Natural killer cell treated with Interleukin-12 subunit alpha and Interleukin-12 subunit beta and Interleukin-15 and Interleukin-18, amount 100 ng/mL, for 72 hours (primary cell): ENCODE results near the gene HEYL. TPM values are rescaled to one million over a fixed set of nuclear protein-coding genes. Genes with fewer than 3 reads are reported as not detected.

ENCODE experiments used
- ATAC-seq, 2 donors: fragments of 150-1000 bp; cut with Tn5 transposase in 1 of 2; sonication (Bioruptor Pico), chemical (Tn5 transposase) in 1 of 2; 2 replicates each; pipeline ENCODE4 v1.10.0; 2021
- DNase-seq: peaks from one replicate; pipeline ENCODE4 v3.0.0; 2022; ENCODE audit warnings: low spot score
- H3K27ac Mint-ChIP-seq, 2 donors: 1 replicate in 1 of 2; 2 replicates in 1 of 2; pipeline ENCODE4 v1.8.0; 2022; ENCODE audit warnings: mixed read lengths in 2 of 2, mild to moderate bottlenecking in 1 of 2, moderate library complexity in 1 of 2
- H3K27me3 Mint-ChIP-seq, 2 donors: 1 replicate in 1 of 2; 2 replicates in 1 of 2; pipeline ENCODE4 v1.8.0; 2022; ENCODE audit warnings: mixed read lengths in 2 of 2
- H3K36me3 Mint-ChIP-seq: one replicate; pipeline ENCODE4 v1.8.0; 2022; ENCODE audit warnings: mixed read lengths
- H3K4me1 Mint-ChIP-seq, 2 donors: 1 replicate in 1 of 2; 2 replicates in 1 of 2; pipeline ENCODE4 v1.8.0; 2022; ENCODE audit warnings: low read depth in 2 of 2, mixed read lengths in 2 of 2, mild to moderate bottlenecking in 1 of 2
- H3K4me3 Mint-ChIP-seq: one replicate; pipeline ENCODE4 v1.8.0; 2022; ENCODE audit warnings: mixed read lengths
- H3K9me3 Mint-ChIP-seq: 2 replicates; pipeline ENCODE4 v1.8.0; 2022; ENCODE audit warnings: mixed read lengths
- total RNA-seq, 2 donors: library from RNA; stranded (reverse); gene quantifications; one replicate each; pipeline ENCODE4 v1.2.3, GENCODE V29; 2022

The HEYL gene
- total RNA-seq, 2 donors from 2014 or later: not detected

DNA sequence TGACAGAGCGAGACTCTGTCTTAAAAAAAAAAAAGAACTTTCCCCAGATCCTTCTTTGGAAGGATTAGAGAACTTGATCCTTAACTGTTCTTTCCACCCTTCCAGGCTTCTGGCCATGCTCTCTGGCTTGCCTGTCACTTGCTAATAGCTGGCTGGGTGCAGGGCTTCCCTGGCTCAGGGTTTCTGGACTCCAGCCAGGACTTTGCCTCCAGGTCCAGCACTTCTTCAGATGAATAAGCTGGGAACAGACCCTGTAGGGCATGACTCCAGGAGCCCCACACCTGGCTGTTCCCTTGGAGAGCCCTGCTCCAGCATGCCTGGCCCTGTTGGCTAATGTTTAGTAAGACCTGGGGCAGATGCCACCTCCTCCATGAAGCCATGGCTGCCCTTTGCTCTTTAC, 35.8 kb upstream of the HEYL start:
- ATAC-seq: no peak
- H3K27ac Mint-ChIP-seq: no peak overlapping the region
- no peak for DNase-seq
- no peaks in the 10 kb centered on the region for H3K9me3 Mint-ChIP-seq
- no peaks in the 10 kb centered on the region for H3K36me3 Mint-ChIP-seq
- H3K4me1 Mint-ChIP-seq: peaks cover 0 to 6% of the 10 kb centered on the region in 2 donors
- peaks cover 15 to 22% of the 10 kb centered on the region in 2 donors for H3K27me3 Mint-ChIP-seq
- no peak overlapping the region for H3K4me3 Mint-ChIP-seq

DNA sequence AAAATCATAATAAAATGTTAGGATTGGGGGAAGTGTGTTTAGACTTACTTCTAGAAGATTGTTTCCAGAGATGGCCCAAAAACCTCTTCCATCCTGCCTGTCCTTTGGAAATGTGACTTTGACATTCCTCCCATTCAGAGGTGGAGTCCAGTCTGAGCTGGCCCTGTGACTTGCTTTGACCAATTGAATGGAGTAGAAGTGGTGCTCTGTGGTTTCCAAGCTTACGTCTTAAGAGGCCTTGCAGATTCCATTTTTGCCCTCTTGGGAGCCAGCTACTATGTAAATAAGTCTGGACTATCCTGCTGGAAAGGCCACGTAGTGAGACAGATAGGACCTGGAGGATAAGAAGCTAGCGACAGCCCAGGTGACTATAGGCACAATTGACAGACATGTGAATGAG, 33.8 kb upstream of the HEYL start:
- H3K4me3 Mint-ChIP-seq: no peak overlapping the region

DNA sequence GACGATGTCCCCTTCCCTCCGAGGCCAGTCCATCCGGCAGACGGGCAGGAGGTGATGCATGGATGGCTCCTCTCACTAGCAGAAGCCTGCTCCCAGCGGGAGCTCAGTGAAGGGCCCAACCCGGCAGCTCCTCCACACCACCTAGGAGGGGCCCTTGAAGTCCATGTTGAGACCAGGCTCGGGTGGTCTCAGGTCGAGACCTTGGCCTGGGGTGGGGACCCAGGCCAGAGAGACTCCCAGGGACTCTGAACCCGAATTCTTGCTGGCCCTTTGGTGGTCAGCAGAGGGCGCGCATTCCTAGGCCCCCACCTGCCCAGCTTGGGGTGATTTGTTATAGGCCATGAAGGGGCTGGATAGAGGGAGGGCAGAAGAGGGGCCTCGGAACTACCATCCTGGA, 33.1 kb upstream of the HEYL start:
- H3K27ac Mint-ChIP-seq: no peak overlapping the region
- ATAC-seq (peak; percentile 22 to 33), DNase-seq (no peak)
- peaks cover 3 to 13% of the 10 kb centered on the region in 2 donors for H3K4me1 Mint-ChIP-seq
- no peaks in the 10 kb centered on the region for H3K9me3 Mint-ChIP-seq
- no peaks in the 10 kb centered on the region for H3K36me3 Mint-ChIP-seq
- peaks cover 16 to 30% of the 10 kb centered on the region in 2 donors for H3K27me3 Mint-ChIP-seq
- peak overlapping the region; percentile 60 for H3K4me3 Mint-ChIP-seq

More for the DNA sequence above, 33.8 kb upstream of the HEYL start:
- ATAC-seq (no peak), DNase-seq (no peak)
- Mint-ChIP-seq H3K36me3 (no peaks in the 10 kb centered on the region), H3K27me3 (peaks cover 16 to 30% of the 10 kb centered on the region in 2 donors), H3K9me3 (no peaks in the 10 kb centered on the region), H3K4me1 (peaks cover 0 to 10% of the 10 kb centered on the region in 2 donors), H3K27ac (no peak overlapping the region)

DNA sequence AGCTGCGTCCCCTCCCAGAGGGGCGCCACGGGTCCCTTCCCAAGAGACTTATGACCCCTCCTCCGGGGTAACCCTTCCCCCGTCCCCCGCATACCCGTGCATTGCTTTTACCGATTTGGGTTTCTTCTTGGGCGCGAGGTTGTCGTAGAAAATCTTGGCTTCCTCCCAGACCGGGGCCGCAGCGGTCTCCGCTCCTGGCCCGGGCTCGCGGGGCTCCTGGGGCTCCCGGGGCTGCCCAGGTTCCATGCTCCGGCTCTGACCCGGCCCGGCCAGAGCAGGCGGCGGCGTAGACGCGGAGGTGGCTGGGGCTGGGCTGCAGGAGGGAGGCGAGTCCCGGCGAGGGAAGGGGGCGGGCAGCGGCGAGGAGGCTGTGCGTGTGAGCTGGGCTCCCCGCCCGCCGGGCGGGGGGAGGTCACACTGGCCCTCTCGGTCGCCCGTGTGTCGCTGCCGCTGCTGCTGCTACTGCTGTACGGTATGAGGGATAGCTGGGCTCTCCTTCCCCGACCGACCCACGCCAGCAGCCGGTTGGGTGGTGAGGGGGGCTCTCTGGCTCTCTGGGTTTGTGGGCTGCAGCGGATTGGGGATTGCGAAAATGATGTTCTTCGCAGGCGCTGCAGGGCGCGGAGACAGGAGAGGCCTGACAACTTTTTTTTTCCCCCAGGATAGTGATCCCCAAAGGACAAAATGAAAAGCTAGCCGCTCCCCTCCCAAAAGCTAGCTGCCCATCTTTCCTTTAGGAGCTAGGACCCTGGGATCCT, 32.5 kb upstream of the HEYL start, which contains the start of gene NT5C1A:
NT5C1A (minus strand) TSS at position 315 of the 758 bp plus-strand sequence; CDS start at position 246, 69 bp downstream.
- H3K27me3 Mint-ChIP-seq: peaks cover 16 to 30% of the 10 kb centered on the region in 2 donors
- DNase-seq: no peak
- no peaks in the 10 kb centered on the region for H3K36me3 Mint-ChIP-seq
- H3K4me3 Mint-ChIP-seq: peak within 1 kb of the TSS; percentile 60
- ATAC-seq: peak; percentile 78 to 79
- H3K4me1 Mint-ChIP-seq: peaks cover 6 to 16% of the 10 kb centered on the region in 2 donors
- H3K9me3 Mint-ChIP-seq: no peaks in the 10 kb centered on the region
- H3K27ac Mint-ChIP-seq: peak within 1 kb of the TSS in 1 of 2 donors; percentile 22

DNA sequence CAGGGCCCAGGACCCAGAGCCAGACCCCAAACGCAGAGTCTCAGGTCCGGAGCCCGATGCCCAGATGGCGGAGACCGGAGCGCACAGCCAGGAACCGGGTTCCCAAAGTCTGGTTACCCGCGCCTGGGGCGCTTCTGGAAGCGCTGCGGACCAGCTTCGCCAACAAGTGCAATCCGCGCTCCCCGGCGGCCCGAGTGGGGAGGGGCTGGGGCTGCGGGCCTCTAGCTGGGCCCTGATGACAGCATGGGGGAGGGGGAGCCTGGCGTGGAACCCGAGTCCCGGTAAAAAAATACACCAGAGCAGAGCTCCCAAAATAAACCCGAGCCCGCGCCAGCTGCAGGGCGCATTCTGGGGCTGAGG, 32.0 kb upstream of the HEYL start:
- peaks cover 16 to 30% of the 10 kb centered on the region in 2 donors for H3K27me3 Mint-ChIP-seq
- ATAC-seq: no peak
- no peak overlapping the region for H3K4me3 Mint-ChIP-seq

DNA sequence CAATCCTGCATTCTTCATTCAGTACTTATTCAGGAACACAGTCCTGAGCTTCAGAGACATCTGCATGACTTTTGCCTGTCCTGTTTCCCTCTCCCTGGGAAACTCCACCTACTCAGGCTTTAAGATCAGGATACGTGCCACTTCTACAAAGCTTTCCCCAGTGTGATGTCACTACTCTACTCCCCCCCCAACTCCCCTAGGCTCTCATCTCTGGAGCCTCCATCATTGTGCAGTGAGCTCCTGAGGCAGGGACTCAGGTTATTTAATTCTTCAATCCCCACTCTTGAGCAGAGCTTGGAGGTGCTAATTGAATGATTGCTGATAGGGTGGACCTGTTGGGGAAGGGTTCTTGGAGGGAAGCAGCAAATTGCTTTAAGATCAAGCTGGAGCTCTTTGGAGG, 31.2 kb upstream of the HEYL start:
- DNase-seq: no peak
- Mint-ChIP-seq H3K36me3 (no peaks in the 10 kb centered on the region), H3K4me1 (peaks cover 17 to 24% of the 10 kb centered on the region in 2 donors), H3K9me3 (no peaks in the 10 kb centered on the region), H3K4me3 (peak overlapping the region; percentile 43), H3K27me3 (peaks cover 16 to 30% of the 10 kb centered on the region in 2 donors), H3K27ac (peak overlapping the region in 1 of 2 donors; percentile 22)
- ATAC-seq: no peak

More for the DNA sequence above, 32.0 kb upstream of the HEYL start:
- H3K4me1 Mint-ChIP-seq: peaks cover 12 to 21% of the 10 kb centered on the region in 2 donors
- no peaks in the 10 kb centered on the region for H3K36me3 Mint-ChIP-seq
- no peak for DNase-seq
- no peaks in the 10 kb centered on the region for H3K9me3 Mint-ChIP-seq
- H3K27ac Mint-ChIP-seq: no peak overlapping the region

DNA sequence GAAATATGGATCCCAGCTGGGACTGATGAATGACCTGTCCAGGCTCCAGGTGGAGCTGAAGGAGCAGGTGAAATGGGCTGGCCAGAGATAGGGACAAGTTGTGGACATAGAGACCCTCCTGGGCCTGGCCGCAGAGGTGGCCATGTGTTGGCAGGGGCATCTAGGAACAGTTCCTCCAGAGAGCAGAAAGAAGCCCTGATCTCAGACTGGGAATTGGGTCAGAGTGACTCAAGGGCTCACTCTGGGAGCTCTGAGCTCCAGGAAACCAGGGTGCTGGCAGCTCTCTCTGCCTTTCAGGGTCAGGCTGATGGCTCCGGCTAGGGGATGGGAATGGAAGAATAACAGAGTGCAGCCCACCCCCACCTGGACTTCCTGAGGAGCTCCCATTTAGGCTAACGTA, 29.5 kb upstream of the HEYL start:
- no peaks in the 10 kb centered on the region for H3K9me3 Mint-ChIP-seq
- ATAC-seq (no peak), DNase-seq (no peak)
- H3K27me3 Mint-ChIP-seq: peaks cover 15 to 26% of the 10 kb centered on the region in 2 donors
- H3K36me3 Mint-ChIP-seq: no peaks in the 10 kb centered on the region
- H3K4me1 Mint-ChIP-seq: peaks cover 17 to 24% of the 10 kb centered on the region in 2 donors
- H3K4me3 Mint-ChIP-seq: no peak overlapping the region
- H3K27ac Mint-ChIP-seq: peak overlapping the region in 1 of 2 donors; percentile 74

DNA sequence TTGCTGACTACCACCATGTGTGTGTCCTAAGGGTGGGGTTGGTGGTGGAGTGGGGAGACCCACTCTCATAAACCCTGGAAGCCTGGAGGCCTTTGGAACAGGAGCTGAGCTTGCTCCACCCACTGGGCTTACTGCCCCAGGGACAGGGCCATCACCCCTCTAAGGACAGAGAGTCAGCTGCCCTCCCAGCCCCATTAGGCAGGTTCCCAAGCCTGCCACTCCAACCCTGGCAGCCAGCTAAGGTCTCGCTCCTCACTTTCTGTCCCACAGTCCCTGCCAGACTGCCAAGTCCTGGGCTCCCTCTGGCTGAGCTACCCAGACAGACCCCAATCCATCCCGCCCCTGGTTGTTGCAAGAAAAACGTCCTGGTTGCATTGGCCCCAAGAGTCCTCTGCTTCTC, 28.7 kb upstream of the HEYL start:
- peaks cover 9 to 24% of the 10 kb centered on the region in 2 donors for H3K27me3 Mint-ChIP-seq
- DNase-seq (no peak), ATAC-seq (no peak)
- H3K9me3 Mint-ChIP-seq: no peaks in the 10 kb centered on the region
- H3K4me1 Mint-ChIP-seq: peaks cover 17 to 24% of the 10 kb centered on the region in 2 donors
- H3K27ac Mint-ChIP-seq: peak overlapping the region; percentile 65 to 81
- peak overlapping the region; percentile 40 for H3K4me3 Mint-ChIP-seq
- no peaks in the 10 kb centered on the region for H3K36me3 Mint-ChIP-seq

DNA sequence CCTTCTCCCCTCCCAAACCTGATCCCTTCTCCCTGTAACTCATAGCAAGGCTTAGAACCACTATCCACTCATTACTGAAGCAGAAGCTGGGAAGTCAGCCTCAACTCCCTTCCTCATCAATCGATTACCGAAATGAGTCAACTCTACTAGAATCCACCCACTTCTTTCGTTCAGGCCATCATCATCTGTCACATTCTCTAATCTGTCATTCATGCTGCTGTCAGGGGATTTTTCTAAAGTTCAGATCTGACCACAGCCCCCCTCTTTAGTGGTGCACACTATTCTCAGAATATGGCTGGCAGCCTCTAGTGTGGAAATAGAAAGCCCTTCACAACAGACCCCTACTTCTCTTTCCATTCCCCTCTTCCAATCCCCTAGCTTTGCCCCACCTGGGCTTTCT, 27.3 kb upstream of the HEYL start:
- ATAC-seq: peak; percentile 88 to 91
- Mint-ChIP-seq H3K4me1 (peaks cover 17 to 24% of the 10 kb centered on the region in 2 donors), H3K27me3 (peaks cover 9 to 21% of the 10 kb centered on the region in 2 donors), H3K4me3 (peak overlapping the region; percentile 40), H3K36me3 (no peaks in the 10 kb centered on the region), H3K9me3 (no peaks in the 10 kb centered on the region), H3K27ac (peak overlapping the region; percentile 65 to 81)
- peak; percentile 70 for DNase-seq

DNA sequence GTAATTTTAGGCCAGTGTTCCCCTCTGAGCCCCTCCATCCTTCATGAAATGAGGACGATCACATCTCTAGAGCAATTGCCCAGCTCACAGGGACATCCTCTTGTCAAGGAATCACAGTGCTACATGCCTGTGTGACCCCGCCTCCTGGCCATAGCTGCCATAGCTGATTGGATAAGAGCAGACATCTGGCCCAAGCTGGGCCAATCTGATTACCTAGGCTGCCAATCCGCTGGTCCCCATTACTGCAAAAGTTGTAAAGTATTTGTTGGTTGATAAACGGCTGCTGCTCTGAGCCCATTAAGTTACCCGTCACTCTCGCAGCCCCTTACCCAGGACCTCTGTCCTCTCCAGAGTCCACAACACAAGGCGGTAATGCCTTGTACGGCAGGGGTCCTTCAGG, 24.1 kb upstream of the HEYL start:
- Mint-ChIP-seq H3K27ac (no peak overlapping the region), H3K9me3 (no peaks in the 10 kb centered on the region), H3K36me3 (no peaks in the 10 kb centered on the region), H3K27me3 (peaks cover 0 to 6% of the 10 kb centered on the region in 2 donors), H3K4me3 (no peak overlapping the region), H3K4me1 (peaks cover 17% of the 10 kb centered on the region in 2 donors)
- ATAC-seq (no peak), DNase-seq (no peak)

DNA sequence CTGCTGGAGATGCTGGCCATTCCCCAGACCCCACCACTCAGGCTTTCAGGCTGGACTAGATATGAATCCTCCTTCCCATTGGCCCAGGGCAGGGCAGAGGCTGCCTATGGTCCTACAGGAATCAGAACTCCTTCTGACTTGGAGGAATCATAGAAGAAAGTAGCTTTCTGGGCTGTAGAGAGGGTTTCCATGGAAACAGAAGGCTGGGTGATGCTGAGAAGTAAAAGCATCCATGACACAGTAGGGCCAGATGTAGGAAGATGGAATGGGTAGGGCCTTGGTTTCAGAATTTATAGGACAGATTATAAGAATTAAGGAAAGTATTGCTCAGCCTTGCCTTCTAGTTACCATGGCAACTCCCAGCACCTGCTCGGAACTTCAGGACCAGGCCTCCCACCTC, 23.4 kb upstream of the HEYL start:
- H3K9me3 Mint-ChIP-seq: no peaks in the 10 kb centered on the region
- no peaks in the 10 kb centered on the region for H3K36me3 Mint-ChIP-seq
- peaks cover 0 to 3% of the 10 kb centered on the region in 2 donors for H3K27me3 Mint-ChIP-seq
- H3K27ac Mint-ChIP-seq: no peak overlapping the region
- no peak overlapping the region for H3K4me3 Mint-ChIP-seq
- ATAC-seq (no peak), DNase-seq (no peak)
- peaks cover 18 to 21% of the 10 kb centered on the region in 2 donors for H3K4me1 Mint-ChIP-seq

DNA sequence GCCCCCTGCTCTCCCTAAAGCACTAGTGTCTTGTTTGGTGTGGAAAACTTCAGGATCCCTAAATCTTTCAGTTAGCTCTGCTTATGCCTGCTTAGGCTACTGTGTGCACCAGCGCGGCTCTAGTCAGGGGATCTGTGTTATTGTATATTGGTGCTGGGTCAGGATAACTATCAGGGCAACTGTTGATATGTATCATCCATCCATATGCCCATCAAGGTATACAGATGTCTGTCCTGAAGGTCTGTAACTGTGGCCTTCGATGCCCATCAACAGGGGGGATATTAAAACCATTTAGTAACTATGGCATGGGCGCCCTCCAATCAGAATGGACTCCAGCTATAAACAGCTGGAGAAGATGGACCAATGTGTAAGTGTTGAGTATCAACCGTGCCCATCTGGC, 20.1 kb upstream of the HEYL start:
- Mint-ChIP-seq H3K9me3 (no peaks in the 10 kb centered on the region), H3K27ac (no peak overlapping the region), H3K4me1 (peaks cover 6 to 7% of the 10 kb centered on the region in 2 donors), H3K27me3 (peaks cover 0 to 3% of the 10 kb centered on the region in 2 donors), H3K4me3 (no peak overlapping the region), H3K36me3 (no peaks in the 10 kb centered on the region)
- ATAC-seq (no peak), DNase-seq (no peak)

DNA sequence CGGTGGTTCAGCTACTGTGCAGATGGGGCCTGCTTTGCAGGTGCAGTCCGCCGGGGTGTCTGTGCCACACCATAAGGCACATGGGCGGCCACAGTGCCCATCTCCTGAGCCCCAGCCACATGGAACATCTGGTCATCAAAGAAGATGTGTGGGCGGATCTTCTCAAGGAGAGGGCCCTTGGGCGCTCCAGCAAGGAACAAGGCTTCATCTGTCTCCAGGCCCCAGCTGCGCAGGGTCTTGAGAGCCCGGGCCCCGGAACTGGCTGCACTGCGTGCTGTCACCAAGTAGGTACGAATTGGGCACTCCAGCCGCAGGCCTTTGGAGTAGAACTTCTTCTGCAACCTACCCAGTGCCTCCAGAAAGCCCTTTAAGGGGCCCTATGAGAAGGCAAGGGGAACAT, 19.7 kb upstream of the HEYL start:
- no peak for DNase-seq
- H3K9me3 Mint-ChIP-seq: no peaks in the 10 kb centered on the region
- ATAC-seq: no peak
- H3K27ac Mint-ChIP-seq: no peak overlapping the region
- no peaks in the 10 kb centered on the region for H3K36me3 Mint-ChIP-seq
- H3K27me3 Mint-ChIP-seq: peaks cover under 1 to 3% of the 10 kb centered on the region in 2 donors
- no peak overlapping the region for H3K4me3 Mint-ChIP-seq
- H3K4me1 Mint-ChIP-seq: peaks cover 6 to 7% of the 10 kb centered on the region in 2 donors

DNA sequence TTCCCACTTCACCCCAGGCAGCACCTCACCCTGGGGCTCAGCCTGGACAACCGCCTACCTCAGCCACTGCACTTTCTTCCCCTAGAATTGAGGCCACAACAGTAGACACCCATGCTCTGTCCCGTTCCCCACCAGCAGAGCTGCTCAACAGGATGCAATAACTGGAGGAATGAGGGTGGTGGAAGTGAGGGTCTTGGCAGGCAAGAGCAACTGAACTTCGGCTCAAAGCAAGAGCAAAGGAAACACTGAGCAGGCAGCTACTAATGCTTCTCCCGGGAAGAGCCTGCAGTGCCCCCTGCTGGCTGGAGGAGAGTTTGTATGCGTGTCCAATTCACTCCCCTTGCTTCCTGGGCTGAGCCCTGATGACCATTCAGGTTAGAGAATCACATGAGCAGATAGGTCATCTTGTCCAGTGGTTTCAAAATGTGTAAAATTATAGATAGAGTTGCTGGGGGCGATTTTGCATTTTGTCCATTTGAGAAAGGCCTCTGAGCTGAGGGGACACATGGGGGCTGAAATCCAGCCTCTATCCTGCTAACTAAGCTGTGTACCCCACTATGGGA, 18.6 kb upstream of the HEYL start:
- Mint-ChIP-seq H3K36me3 (no peaks in the 10 kb centered on the region), H3K27me3 (peaks cover 6 to 7% of the 10 kb centered on the region in 2 donors), H3K4me1 (peaks cover 7 to 11% of the 10 kb centered on the region in 2 donors), H3K27ac (peak overlapping the region; percentile 10 to 56), H3K9me3 (no peaks in the 10 kb centered on the region), H3K4me3 (no peak overlapping the region)
- ATAC-seq: peak; percentile 71
- peak; percentile 71 for DNase-seq
